CD4-positive, alpha-beta T cell treated with Interferon alpha-2 for 1 hour (primary cell): ENCODE data around the gene ZFAND3.

Experiments used
- DNase-seq, 2 donors: peaks; one replicate each; pipeline ENCODE4 v3.0.0-alpha.2; 2020 to 2022

ZFAND3 gene

DNA sequence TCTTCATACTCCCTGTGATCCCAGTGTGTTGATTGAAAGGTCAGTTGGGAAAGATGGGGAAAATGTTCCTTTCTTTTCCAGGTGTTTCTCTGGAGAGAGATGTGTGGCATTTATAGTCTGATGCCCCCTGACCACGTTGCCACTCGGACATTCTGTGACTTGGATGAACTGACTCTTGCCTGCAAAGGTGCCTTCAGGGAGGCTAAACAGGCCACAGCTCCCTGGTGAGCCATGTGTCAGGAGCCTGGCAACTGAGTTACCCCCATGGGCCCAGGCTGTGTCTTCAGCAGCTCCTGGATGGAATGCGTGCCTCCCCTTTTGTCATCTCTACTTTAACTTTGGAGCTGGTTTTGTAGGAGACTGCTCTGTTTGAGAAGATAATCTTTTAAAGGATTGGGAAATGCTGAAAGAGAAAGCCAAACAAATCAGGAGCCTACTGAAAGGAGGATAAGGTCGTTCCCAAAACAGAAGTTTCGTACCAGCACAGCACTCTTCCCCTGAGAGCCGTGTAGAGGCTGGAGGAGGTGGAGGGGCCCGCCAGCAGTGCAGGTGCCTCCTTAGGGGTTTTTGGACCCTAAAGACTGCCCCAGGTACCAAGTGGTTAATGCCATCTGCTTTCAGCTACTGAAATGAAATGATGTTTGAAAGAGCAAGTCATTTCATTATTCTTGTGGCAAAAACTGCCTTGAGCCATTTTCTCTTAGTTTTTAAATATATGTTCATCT is 322.8 kb downstream of the ZFAND3 start:
- no peak for DNase-seq

DNA sequence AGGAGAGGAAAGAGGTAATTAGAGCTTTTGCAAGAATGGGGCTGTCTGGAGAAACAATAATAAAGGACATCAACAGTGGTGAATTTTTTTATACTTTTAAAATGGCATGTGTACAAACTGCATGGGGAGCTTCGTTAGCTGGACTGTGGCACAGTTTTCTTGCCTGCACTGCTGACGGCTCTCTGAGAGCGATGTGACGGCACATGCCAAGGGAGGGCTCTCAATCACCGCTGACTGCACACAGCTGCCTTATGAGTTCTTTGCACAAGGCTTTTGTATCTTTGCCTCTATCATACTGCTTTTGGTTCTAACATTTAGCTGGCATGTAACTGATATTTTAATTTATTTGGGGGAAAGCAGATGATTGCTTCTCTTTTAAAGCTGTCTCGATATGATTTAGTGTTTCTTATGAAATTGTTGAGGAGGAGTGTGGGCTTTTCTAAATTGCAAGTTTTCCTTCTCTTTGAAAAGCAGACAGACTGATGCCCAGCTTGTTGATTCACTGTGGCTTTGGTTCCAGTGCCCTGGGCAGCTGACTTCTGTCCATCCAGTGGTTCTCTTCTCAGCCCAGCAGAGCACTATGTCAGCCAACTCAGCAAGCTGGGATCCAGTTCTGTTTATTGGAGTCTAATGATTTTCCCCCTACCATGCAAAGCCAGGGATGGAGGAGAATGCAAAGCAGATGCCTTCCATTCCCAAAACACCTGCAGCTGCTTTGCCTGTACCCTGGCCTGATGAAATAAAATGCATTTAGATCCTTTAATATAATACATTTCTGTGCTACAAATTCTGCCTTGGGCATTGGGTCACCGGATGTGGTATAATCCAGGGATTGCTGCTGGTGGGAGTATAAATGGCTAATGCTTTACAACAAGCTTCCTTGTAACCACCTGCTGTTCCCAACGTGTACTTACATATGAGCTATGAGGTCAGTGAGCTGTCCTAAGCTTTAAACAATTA is 323.9 kb downstream of the ZFAND3 start:
- DNase-seq, result no peak

DNA sequence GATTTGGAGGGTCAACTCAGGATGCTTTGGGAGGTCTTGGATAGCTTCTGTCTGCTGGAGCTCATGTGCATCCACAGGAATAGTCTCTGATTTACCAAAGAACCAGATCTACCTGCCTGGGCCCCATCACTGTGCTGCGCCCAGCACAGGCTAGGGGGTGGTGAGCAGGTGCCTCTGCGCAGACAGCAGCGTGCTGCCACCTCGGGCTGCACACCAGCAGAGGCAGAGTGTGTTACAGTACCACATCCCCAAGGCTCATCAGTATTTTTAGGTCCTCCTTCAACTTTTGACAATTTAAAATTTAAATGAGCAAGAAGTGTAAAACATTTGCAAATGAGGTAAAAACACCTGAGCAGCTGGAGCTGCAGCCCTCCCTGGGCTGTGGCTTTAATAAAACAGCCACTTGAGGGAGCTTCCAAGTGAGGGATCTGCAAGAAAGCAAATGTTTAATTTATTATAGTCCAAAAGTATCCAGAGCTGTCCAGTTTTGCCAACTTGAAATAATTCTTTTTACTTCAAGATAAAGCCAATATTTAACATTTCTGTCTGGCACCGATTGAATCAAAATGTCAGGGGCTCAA is 324.9 kb downstream of the ZFAND3 start:
- DNase-seq, result no peak

DNA sequence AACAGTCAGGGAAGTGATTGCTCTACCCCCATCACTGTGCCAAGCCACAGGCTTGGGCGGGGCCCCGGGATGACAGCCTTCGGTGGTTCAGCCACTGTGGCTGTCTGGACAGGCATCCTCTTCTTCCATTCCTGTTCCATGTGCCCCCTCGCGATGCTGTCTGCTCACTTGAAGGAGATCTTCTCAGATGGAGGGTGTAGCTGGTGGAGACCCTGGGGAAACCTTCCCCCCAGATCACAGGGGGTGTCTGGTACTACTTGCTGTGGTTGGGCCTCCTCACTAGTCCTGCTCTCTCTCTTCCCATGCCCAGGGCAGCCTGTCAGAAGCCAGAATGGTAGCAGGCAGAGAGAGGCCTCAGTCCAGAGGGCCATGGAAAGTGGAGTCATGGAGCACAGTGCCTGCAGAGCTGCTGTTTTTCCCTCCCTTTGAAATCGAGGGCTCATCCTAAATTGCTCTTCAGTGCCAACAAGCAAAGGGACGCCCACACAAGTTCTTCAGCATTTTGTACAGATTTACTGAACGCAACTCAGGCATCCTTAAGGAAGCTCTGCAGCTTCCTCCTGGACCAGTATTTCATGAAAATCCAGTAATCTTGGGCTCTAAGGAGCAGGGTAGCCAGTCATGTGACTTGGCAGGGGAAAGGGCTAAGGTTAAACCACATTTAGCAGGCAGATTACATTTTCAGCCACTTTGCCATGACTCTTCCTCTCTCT is 326.6 kb downstream of the ZFAND3 start:
- DNase-seq, result no peak

DNA sequence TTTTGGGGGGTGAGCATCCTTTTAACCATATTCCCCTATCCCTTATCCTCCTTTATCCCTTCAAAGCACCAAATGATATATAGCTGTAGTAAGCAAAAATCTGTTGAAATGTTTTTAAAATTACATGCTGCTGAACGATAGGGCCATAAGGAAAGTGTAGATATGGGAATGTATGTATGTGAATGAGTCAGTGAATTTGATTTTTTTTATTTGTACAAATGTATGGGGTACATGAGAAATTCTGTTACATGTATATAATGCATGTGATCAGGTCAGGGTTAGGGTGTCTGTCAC is 327.2 kb downstream of the ZFAND3 start:
- no peak for DNase-seq

DNA sequence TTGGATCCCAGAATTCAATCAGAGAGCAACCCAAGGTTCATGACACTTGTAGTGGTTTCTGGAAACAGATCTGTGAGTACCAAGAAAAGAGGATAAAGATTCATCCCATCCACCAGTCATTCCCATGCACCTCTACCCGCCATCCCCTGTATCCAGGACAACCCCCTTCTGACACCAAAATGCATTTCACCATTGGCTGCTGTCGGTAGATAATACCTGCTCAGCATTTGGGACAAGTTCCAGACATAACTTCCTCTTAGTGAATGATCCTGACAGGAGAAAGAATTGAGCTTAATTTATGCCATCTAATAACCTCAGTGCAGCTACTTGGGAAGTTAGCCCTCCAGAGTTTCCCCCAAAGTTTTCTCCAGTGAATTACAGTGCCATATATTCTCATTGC is 329.1 kb downstream of the ZFAND3 start:
- no peak for DNase-seq

DNA sequence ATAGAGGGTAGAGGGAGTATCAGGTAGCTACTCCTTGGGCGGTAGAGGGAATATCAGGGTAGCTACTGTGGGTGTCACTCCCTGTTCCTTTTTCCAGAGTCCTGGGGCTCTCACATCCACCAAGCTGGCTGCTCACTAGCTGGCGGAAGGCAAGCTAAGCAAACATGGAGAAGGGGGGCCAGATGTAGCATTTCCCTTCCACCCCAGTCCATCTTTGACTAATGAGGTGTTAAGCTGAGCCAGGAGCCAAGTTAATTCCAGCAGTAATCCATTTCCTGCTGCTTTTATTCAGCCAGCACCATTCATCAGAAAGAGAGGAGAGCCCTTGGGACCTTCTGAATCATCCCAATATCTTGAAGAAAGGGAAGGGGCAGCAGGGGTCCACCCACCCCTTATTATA is 330.0 kb downstream of the ZFAND3 start:
- DNase-seq, result no peak

DNA sequence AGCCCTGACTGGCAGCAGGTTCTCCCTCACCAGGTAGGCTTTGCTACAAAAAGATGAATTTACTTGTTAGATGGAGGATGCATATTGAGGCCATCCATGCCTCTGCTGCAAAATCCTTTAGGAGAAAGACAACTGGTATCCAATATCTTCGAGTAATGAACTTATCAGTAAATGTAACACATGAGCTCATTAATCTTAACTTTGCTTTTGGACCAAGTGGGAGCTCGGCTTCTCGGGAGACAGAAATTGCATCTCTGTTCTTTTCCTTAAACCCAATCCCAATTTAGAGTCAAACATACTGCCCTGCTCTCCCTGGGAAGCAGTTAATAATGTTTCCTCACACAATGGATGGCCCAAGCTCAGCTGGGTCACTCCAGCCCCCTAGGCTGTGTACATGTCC is 330.5 kb downstream of the ZFAND3 start:
- DNase-seq, result no peak

DNA sequence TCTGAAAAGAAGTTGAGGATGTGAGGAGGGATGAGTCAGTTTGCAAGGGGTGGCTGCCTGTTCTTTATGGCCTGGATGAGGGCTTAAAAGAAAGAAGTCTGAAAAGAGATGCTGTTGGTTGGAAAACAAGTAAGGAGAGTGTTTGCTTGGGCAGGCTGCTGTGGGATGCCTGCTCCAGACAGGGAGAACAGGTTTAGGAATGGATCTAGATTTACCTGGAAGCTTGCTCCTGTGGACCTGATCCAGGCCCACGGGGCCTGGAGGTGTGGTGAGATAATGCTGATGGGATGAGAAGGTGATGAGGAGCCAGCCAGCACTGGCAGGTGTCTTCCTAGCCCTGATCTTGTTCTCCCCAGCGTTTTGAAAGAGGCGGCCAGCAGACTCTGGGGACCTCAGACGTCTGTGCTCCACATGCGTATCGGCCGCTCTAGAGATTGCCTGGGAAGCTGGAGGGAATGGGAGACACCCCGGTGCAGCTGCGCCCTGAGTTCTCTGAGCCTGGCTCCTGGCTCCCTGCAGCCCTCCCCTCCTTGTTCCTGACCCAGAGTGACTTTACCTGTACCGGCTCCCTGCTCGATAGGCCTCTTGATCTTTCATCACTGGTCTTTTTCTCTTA is 331.3 kb downstream of the ZFAND3 start:
- no peak for DNase-seq

DNA sequence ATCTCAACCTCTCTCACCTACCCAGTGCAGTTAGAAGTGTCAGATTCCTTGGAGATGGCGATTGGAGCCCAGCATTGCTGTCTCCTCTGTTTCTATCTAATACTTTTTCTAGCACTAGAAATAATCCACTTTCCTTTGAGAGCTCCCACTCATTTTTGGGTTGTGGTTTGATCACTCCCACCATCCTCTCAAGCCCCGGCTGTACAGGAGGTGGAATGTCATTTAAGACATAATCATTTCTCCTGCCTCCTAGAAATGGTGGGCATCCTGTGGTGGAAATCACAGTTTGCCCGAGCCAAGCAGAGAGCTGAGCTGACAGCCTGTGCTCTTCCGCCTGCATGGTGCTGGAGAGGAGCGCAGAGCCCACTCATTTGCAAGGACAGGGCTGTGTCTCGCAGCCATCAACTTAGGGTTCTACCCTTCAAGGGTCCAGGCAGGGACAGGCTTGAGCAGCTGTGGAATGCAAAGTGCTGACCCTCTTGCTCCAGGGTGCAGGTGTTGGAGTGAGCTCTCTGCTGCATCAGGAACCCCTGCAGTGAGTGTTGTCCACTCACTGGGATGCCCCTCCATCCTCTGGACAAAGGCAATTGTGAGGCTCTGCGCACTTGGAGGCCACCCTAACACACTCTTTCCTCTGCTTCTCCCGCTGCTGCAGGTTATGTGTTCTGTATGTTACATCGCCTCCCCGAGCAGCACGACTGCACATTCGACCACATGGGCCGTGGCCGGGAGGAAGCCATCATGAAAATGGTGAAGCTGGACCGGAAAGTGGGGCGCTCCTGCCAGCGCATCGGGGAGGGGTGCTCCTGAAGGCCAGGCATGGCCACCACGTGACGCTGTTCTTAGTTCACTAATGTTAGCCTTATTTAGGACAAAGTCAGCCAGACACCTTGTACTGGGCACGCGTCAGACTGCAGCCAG is 332.3 kb downstream of the ZFAND3 start:
- DNase-seq, result no peak

DNA sequence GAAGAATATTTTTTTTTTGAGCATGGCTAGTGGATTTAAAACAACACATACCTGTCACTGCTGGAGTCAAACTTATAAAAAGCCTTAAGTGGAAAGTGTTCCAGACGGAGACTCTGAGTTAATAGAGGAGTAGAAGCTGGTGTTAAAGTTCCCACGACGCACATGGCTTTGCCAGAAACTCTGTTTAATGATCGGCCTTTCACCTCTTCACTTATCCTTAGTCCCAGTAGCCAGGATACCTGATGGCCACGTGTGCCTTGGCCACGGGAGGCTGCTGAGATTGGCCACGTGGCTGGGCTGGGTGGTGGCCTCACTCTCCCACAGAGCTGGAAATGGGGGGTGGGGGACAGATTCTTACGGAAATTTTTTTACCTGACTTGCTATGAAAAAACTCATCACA is 333.1 kb downstream of the ZFAND3 start:
- no peak for DNase-seq

DNA sequence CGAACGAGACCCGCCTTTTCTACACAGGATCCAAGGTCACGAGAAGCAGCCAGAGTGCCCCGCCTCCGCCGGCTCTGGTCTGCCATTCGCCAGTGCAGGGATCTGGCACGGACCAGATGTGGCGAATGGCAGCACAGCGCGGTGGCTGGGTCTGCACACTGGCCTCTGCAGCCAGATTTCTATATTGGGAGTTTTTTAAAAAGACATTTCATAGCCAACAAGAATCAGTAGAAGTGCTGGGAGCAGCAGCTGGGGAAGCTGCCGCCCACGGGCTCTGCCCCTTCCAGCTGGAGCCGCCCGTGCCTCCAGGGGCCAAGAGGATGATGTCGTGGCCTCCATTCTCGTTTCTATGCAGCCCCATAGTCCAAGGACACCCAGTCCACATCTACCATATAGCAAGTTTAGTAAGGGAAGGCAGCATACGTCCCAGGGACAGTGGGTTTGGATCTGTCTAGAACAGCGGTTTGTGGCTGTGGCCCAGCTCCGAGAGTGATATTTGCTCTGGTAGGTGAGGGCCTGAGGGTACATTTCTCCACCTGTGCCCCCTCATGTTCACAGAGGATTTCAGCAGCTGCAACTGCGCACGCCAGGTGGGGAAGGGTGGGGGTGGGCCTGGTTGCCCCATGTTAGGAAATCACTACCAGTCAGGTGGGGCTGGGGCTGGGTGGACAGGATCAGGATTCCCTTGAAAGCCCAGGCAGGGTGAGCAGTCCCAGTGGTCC is 333.7 kb downstream of the ZFAND3 start:
- DNase-seq, result no peak

DNA sequence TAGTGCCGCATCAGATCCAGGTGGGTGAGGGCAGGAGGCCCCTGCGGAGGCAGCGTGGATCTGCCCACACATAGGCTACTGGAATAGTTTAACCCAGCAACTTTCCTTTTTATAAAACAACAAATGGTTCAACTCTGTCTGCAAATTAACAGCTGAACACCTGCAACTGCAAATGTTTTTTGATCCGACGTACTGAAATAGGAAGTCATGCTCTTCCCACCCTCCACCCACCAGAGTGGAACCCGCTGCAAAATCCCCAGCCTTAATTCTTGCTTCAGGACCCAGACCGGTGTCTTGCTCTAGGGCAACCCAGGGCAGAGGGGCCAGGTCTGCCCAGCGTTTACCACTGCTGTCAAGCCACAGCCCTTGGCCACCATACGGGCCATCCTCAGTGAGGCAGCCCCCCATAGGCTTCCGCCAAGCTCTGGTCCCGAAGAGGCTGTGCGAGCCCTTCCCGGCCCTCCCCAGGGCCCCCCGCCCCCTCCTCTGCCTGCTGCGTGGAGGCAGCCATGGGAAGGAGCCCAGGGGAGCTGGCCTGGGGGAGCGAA is 334.3 kb downstream of the ZFAND3 start:
- no peak for DNase-seq

DNA sequence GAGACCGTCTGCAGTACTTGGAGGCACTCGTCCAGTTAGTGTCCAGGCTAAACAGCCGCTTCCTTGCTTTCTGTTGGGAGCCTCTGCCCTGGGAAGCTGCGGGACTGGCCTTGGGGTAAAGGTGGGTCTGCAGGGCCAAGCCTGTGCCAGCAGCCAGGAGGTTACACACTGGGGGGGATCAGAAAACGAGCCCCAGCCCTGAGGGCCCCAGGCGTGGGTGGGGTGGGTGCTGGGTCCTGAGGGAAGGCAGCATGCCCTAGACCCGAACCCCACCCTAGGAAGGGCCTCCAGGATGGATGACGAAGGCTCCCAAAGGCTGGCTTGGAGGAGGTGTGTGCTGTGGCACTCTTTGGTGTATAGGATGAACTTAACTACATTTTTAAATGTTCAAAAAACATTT is 335.2 kb downstream of the ZFAND3 start:
- DNase-seq, result no peak

DNA sequence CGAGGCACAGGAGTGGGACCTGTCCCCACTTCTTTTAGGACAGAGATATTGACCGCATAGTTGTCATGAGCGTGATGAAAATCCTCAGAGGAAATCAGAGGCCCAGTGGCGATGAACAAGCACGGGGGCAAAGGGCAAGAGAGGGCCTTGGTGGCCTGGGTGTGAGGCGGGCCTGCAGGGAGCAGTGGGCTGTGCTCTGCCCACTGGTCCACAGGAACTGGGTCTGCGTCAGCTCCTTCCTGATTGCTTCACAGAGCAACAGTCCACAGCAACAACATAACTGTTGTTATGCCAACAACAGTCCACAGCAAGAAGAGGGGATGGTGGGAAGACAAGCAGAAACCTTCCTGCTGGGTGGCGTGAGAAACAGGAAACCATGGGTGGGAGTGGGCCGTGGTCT is 335.6 kb downstream of the ZFAND3 start:
- peak in 1 of 2 donors; percentile 45 for DNase-seq

DNA sequence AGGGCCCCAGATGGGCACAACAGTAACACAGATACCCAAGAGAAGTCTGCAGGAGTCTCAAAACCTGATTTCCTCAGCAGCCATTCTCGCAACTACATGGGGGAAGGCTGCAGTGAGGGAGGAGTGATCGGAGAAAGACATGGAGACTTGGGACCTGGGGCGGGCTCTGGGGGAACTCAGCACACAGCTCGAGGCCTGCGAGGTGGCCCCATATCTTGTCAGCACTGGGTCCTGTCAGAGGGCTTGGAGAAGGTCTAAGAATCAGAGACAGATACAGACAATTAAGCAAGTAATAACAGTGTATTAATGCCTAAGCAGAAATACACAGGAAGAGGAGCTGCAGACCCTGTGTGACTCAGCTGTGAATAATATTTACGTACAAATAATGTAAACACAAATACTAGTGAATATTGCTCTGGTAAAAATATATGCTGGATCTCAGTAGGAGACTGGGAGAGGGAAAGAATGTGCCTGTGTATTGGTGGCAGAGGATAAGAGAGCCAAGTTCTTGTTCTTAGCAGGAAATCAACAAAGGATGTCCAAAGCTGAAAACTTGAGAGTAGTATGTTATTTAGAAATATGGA is 336.2 kb downstream of the ZFAND3 start:
- no peak for DNase-seq

DNA sequence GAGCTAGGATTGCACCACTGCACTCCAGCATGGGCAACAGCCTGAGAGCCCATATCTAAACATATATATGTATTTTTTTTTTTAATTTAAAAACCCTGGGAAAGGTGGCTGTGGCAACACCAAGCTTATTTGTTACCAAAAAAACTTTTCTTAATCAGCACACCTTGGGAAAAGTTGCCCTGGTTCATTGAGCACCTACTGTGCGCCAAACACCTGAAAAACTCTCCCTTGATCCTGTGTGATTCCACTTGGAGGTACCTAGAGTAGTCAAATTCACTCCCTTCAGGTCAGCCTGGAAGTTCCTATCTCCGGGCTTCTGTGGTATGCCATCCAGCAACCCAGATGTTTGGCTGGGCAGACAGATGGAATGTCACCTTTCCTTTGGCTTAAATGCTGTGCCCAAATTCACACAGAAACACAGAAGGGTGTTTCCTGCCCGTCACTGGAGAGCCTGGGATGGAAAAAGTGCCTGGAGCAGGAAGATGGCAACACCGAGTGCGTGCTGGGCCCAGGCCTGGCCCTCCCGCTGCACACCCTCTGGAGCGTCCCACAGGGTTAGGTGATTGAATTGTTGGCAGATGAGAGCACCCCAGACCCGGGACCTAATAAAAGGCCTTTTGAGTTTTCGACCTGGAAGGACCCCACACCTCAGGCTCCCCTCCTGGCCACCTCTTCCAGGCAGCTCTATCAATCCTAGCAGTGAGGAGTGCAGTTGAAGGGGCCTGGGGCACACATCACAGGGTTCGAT is 337.5 kb downstream of the ZFAND3 start:
- no peak for DNase-seq

DNA sequence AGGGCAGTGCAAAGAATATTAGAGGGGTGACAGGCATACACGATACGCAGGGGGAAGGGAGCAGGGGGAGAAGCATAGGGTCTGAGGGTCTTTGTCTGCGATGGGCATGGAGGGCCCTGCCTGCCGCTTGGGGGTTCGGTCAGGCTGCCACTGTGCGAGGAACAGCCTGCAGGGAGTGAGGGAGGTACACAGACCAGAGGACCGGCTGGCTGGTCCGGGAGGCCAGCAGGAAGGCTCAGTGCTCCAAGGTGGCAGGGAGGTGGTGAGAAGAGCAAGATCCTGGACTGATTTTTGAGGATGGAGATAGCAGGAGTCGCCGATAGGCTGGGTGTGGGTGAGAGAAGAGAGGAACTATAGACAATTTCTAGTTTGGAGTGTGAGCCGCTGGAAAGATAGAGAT is 338.4 kb downstream of the ZFAND3 start:
- DNase-seq, result no peak

DNA sequence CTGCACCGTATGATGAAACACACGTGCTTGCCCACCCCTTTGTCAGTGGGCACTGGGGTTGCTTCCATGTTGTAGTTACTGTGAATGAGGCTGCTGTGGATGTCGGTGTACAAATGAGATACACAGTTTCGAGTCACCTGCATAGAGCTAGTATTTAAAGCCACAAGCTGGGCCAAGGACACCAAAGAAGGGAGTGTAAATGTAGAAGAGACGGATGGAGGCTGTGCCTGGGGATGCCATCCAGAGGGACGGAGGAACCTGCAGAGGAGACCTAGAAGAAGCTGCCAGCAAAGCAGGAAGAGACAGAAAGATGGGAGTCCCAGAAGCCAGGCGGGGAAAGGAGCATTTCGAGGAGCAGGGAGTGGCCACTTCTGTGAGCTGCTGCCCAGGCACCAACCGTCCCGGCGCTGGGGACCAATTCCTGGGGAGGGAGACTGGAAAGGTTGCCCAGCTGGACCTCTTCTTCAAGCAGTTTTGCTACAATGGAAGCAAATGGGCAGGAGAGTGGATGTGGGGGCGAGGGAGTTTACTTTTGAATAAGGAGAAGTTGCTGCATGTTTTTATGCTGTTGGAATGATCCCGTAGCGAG is 339.3 kb downstream of the ZFAND3 start:
- no peak for DNase-seq
